Heart left ventricle (tissue), 16 donors: ENCODE measurements around the gene SEC24C. TPM values are rescaled to one million over a fixed set of nuclear protein-coding genes. Genes with fewer than 3 reads are reported as not detected.
"Not testable (repeated sequence)": the region's sequence is repeated elsewhere in the genome, so short reads cannot be mapped to it uniquely, and the experiment has no call there.

ENCODE experiments used
- ATAC-seq, 4 donors: fragments of 200-7000 bp; cut with Tn5 transposase; one replicate each; pipeline ENCODE4 v1.9.1; 2020 to 2022; ENCODE audit warnings: moderate library complexity in 4 of 4, mild to moderate bottlenecking in 3 of 4, moderate number of reproducible peaks in 1 of 4
- DNase-seq, 5 donors: peaks; one replicate each; pipeline ENCODE4 v3.0.0-alpha.2; 2020
- H3K27ac ChIP-seq, 12 donors: fragments of 200-600 bp; sonication (generic) in 4 of 12; one replicate each; pipeline versions ENCODE4 v1.5.0 to v1.8.0; 2016 to 2022; ENCODE audit warnings: mild to moderate bottlenecking in 2 of 12
- H3K27me3 ChIP-seq, 9 donors: fragments of 200-600 bp; sonication (generic) in 2 of 9; one replicate each; pipeline versions ENCODE4 v1.5.1 to v1.8.0; 2016 to 2022; ENCODE audit warnings: mild to moderate bottlenecking in 3 of 9
- H3K36me3 ChIP-seq, 9 donors: fragments of 200-600 bp; sonication (generic) in 2 of 9; one replicate each; pipeline versions ENCODE4 v1.5.0 to v1.8.0; 2018 to 2022; ENCODE audit warnings: mild to moderate bottlenecking in 2 of 9
- H3K4me1 ChIP-seq, 12 donors: fragments of 200-600 bp; sonication (generic) in 4 of 12; one replicate each; pipeline versions ENCODE4 v1.5.0 to v1.8.0; 2016 to 2022; ENCODE audit warnings: mild to moderate bottlenecking in 3 of 12
- H3K4me3 ChIP-seq, 12 donors: fragments of 200-600 bp; sonication (generic) in 4 of 12; one replicate each; pipeline versions ENCODE4 v1.5.0 to v1.8.0; 2017 to 2022; ENCODE audit warnings: mild to moderate bottlenecking in 9 of 12, moderate library complexity in 4 of 12
- H3K9me3 ChIP-seq, 12 donors: fragments of 200-600 bp; sonication (generic) in 4 of 12; one replicate each; pipeline versions ENCODE4 v1.5.0 to v1.8.0; 2016 to 2022; ENCODE audit warnings: mild to moderate bottlenecking in 1 of 12
- CTCF ChIP-seq, 12 donors: fragments of 200-600 bp; sonication (generic) in 4 of 12; IDR thresholded peaks; one replicate each; pipeline versions ENCODE4 v1.5.0 to v1.8.0; 2018 to 2022; ENCODE audit warnings: antibody characterized with exemption in 12 of 12, mild to moderate bottlenecking in 5 of 12
- POLR2A ChIP-seq, 2 donors: fragments of 450-650 bp; IDR thresholded peaks; one replicate each; pipeline ENCODE4 v1.6.1; 2017; ENCODE audit warnings: antibody characterized with exemption in 2 of 2, mild to moderate bottlenecking in 2 of 2, moderate library complexity in 2 of 2
- WGBS, 4 donors: extraction: QIAGEN DNeasy Blood & Tissue Kit in 2 of 4; methylation state at CpG; one replicate each; pipeline versions ENCODE4 v1.1.5 to v1.1.7; 2013 to 2018; 5-methylcytosine and 5-hydroxymethylcytosine counted together
- intact Hi-C, 10 donors: fragments of 100-400 bp; cut with DNase I; formaldehyde crosslinking; loops; one replicate each; pipeline versions ENCODE4 v1.11.1 to v1.14.2; 2022
- polyA plus RNA-seq, 2 donors: library from polyadenylated mRNA; stranded (reverse); fragments of 200-250 nt; gene quantifications; one replicate each; pipeline ENCODE4 v1.2.3, GENCODE V29; 2013
- total RNA-seq, 9 donors: library from RNA; depleted of rRNA in 2 of 9; stranded (reverse); fragments of >200 nt in 2 of 9; fragmentation: NEBNext Ultra II Directional in 3 of 9; extraction: Animal tissue kit (Norgen Biotek cat#: 25700) in 3 of 9; gene quantifications; one replicate each; pipeline versions ENCODE4 v1.1.0 to v1.2.4, GENCODE V29; 2016 to 2023
- donor health status: ischemic (EF 13 %, LVEDD 7.1; RV severe dilation, severe dysfunction).
- donor health status: healthy with polysubstance abuse.
- donor health status: DM: no; HTN: yes; CAD: no.
- donor health status: DM: no; HTN: no; CAD: no.
- donor health status: ischemic (EF 25% LVEDD 6.9; RV normal size, moderate dysfunction).
- donor health status: ischemic (EF 25% LVEDD 5.7; RV mildly dilated, moderate dysfunction).
- donor health status: healthy.
- donor health status: DM: yes; HTN: yes; CAD: no.
- donor health status: ischemic (EF 35%, LVEDD 5.7; RV mildly dilated, moderate dysfunction).
- donor health status: nonischemic (EF 11% LVEDD 7.7; RV severe dilation, severe dysfunction).
- donor health status: DM: yes; HTN: yes; CAD: no.
- donor health status: PGD.
- donor health status: ischemic (EF 29% LVEDD 5.4; RV normal size, mild dysfunction).
- donor health status: nonischemic (EF 23%, LVEDD 6.1; RV moderate dilation, normal function).

Gene SEC24C
- total and polyA plus RNA-seq, 11 donors: 26.4 to 65.5 (median 49.5) TPM

GRCh38 chr10:73782749-73783085 lies 38.5 kb downstream of the SEC24C start:
- Histone ChIP-seq H3K4me3 (peak overlapping the region; percentile 70 to 99 (median 92)), H3K27me3 (no peaks in the 10 kb centered on the region), H3K27ac (peak overlapping the region in 8 of 12 donors; percentile 92 to 97 (median 94)), H3K9me3 (no peaks in the 10 kb centered on the region), H3K4me1 (peaks cover 7 to 59% (median 48%) of the 10 kb centered on the region in 12 donors), H3K36me3 (peaks cover 0 to 27% (median 23%) of the 10 kb centered on the region in 9 donors)
- ATAC-seq (no peak), DNase-seq (no peak)
- WGBS, 4 donors: 40 to 47% (median 47%) methylated on average over 2 of the region's 2 CpGs
- TF ChIP-seq POLR2A (IDR thresholded peaks at IDR 0.05): no peak
- no peak for TF ChIP-seq CTCF (IDR thresholded peaks at IDR 0.05)
- intact Hi-C loops: loop anchor here in 1 of 10 donors (5.0 kb wide), 1 partner anchor 35 kb away; no protein-coding TSS in a partner anchor

GRCh38 chr10:73785211-73785720 lies 41.1 kb downstream of the SEC24C start, which contains the start of gene ZSWIM8:
ZSWIM8 (plus strand) TSS chr10:73785606; CDS start chr10:73785879, 273 bp downstream.
- DNase-seq: peak; percentile 90 to 93 (median 92)
- Histone ChIP-seq H3K27ac (peak within 1 kb of the TSS; percentile 65 to 96 (median 91)), H3K9me3 (no peaks in the 10 kb centered on the region), H3K4me3 (peak within 1 kb of the TSS; percentile 65 to 98 (median 90)), H3K4me1 (peaks cover 7 to 69% (median 50%) of the 10 kb centered on the region in 12 donors), H3K27me3 (no peaks in the 10 kb centered on the region), H3K36me3 (peaks cover 4 to 22% (median 16%) of the 10 kb centered on the region in 9 donors)
- 0% methylated on average over 8 to 36 of the region's 36 CpGs for WGBS, 4 donors
- TF ChIP-seq CTCF (IDR thresholded peaks at IDR 0.05) (peak in 1 of 12 donors; percentile 14), POLR2A (IDR thresholded peaks at IDR 0.05) (peak in 1 of 2 donors; percentile 64)
- intact Hi-C loops: no loop called here
- ATAC-seq: peak; percentile 90 to 95 (median 93)

GRCh38 chr10:73785721-73786511 lies 41.7 kb downstream of the SEC24C start:
- DNase-seq: peak in 4 of 5 donors; percentile 35 to 46 (median 44)
- Histone ChIP-seq H3K27ac (peak overlapping the region; percentile 65 to 96 (median 91)), H3K27me3 (no peaks in the 10 kb centered on the region), H3K9me3 (no peaks in the 10 kb centered on the region), H3K4me3 (peak overlapping the region; percentile 65 to 98 (median 90)), H3K36me3 (peaks cover 5 to 24% (median 23%) of the 10 kb centered on the region in 9 donors), H3K4me1 (peaks cover 7 to 63% (median 45%) of the 10 kb centered on the region in 12 donors)
- TF ChIP-seq CTCF (IDR thresholded peaks at IDR 0.05) (no peak), POLR2A (IDR thresholded peaks at IDR 0.05) (no peak)
- 1% methylated on average over 28 to 54 of the region's 54 CpGs for WGBS, 4 donors
- peak in 3 of 4 donors; percentile 4 to 46 (median 36) for ATAC-seq
- intact Hi-C loops: no loop called here

GRCh38 chr10:73786512-73786885 lies 42.3 kb downstream of the SEC24C start:
- Histone ChIP-seq H3K27ac (peak overlapping the region in 11 of 12 donors; percentile 65 to 96 (median 92)), H3K4me3 (peak overlapping the region; percentile 65 to 98 (median 90)), H3K36me3 (peaks cover 5 to 30% (median 29%) of the 10 kb centered on the region in 9 donors), H3K27me3 (no peaks in the 10 kb centered on the region), H3K9me3 (no peaks in the 10 kb centered on the region), H3K4me1 (peaks cover 7 to 57% (median 40%) of the 10 kb centered on the region in 12 donors)
- ATAC-seq (no peak), DNase-seq (no peak)
- WGBS, 4 donors: 0 to 4% (median 2%) methylated on average over 2 of the region's 2 CpGs
- no peak for TF ChIP-seq CTCF (IDR thresholded peaks at IDR 0.05)
- TF ChIP-seq POLR2A (IDR thresholded peaks at IDR 0.05): no peak
- intact Hi-C loops: no loop called here

GRCh38 chr10:73787031-73787800 lies 43.0 kb downstream of the SEC24C start:
- intact Hi-C loops, ATAC-seq, DNase-seq, H3K9me3 ChIP-seq, H3K27me3 ChIP-seq: not testable (repeated sequence)
- H3K4me1 ChIP-seq: peaks cover 7 to 57% (median 40%) of the 10 kb centered on the region in 12 donors
- H3K4me3 ChIP-seq: peak overlapping the region in 9 of 12 donors; percentile 65 to 93 (median 89)
- H3K36me3 ChIP-seq: peaks cover 5 to 37% (median 36%) of the 10 kb centered on the region in 9 donors
- H3K27ac ChIP-seq: peak overlapping the region in 1 of 12 donors; percentile 65
- 88 to 90% (median 89%) methylated on average over 21 of the region's 21 CpGs for WGBS, 4 donors
